Ishikawa (cell line): Measurements from ENCODE around the gene SH2D2A.

ENCODE experiments used
- CEBPB ChIP-seq: IDR thresholded peaks from 2 replicates; pipeline ENCODE4 v1.6.1; 2012
- CREB1 ChIP-seq: IDR thresholded peaks from 2 replicates; pipeline ENCODE4 v1.6.1; 2012; ENCODE audit warnings: low read depth
- EGR1 ChIP-seq: IDR thresholded peaks from 2 replicates; pipeline ENCODE4 v1.6.1; 2012
- EP300 ChIP-seq: IDR thresholded peaks from 2 replicates; pipeline ENCODE4 v1.6.1; 2012; ENCODE audit warnings: borderline replicate concordance
- FOXM1 ChIP-seq: IDR thresholded peaks from 2 replicates; pipeline ENCODE4 v1.6.1; 2012; ENCODE audit warnings: low read depth, borderline replicate concordance
- MAX ChIP-seq: IDR thresholded peaks from 2 replicates; pipeline ENCODE4 v1.6.1; 2012
- NFIC ChIP-seq: IDR thresholded peaks from 2 replicates; pipeline ENCODE4 v1.6.1; 2012
- RAD21 ChIP-seq: IDR thresholded peaks from 2 replicates; pipeline ENCODE4 v1.6.1; 2012; ENCODE audit warnings: low read depth
- REST ChIP-seq: IDR thresholded peaks from 2 replicates; pipeline ENCODE4 v1.6.1; 2012; ENCODE audit warnings: low read depth, mild to moderate bottlenecking
- TAF1 ChIP-seq: IDR thresholded peaks from 2 replicates; pipeline ENCODE4 v1.6.1; 2012; ENCODE audit warnings: low read depth, mild to moderate bottlenecking
- TCF12 ChIP-seq: IDR thresholded peaks from 2 replicates; pipeline ENCODE4 v1.6.1; 2012; ENCODE audit warnings: low read depth
- TEAD4 ChIP-seq: IDR thresholded peaks from 2 replicates; pipeline ENCODE4 v1.6.1; 2012
- YY1 ChIP-seq: IDR thresholded peaks from 2 replicates; pipeline ENCODE4 v1.6.1; 2012; ENCODE audit warnings: low read depth
- ZBTB7A ChIP-seq: IDR thresholded peaks from 2 replicates; pipeline ENCODE4 v1.6.1; 2012; ENCODE audit warnings: low read depth
- TF ChIP-seq, protein P1 (sequence below): IDR thresholded peaks from 2 replicates; pipeline ENCODE4 v1.6.1; 2012

SH2D2A gene

GRCh38 chr1:156846643-156847042, 30.0 kb upstream of the SH2D2A start:
- TF ChIP-seq TCF12 (no peak), FOXM1 (no peak), TAF1 (no peak), RAD21 (no peak), REST (no peak), MAX (no peak), EP300 (no peak), YY1 (no peak), NFIC (no peak), CEBPB (no peak), ZBTB7A (no peak), EGR1 (no peak), CREB1 (no peak), TEAD4 (no peak)
- TF ChIP-seq, protein P1, sequence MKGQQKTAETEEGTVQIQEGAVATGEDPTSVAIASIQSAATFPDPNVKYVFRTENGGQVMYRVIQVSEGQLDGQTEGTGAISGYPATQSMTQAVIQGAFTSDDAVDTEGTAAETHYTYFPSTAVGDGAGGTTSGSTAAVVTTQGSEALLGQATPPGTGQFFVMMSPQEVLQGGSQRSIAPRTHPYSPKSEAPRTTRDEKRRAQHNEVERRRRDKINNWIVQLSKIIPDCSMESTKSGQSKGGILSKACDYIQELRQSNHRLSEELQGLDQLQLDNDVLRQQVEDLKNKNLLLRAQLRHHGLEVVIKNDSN = no peak

- TF ChIP-seq TCF12 (no peak), EGR1 (no peak), FOXM1 (no peak), TAF1 (no peak), YY1 (no peak), ZBTB7A (no peak), CREB1 (no peak), EP300 (no peak), CEBPB (no peak)
Observed at GRCh38 chr1:156845953-156846545, 29.4 kb upstream of the SH2D2A start.

DNA sequence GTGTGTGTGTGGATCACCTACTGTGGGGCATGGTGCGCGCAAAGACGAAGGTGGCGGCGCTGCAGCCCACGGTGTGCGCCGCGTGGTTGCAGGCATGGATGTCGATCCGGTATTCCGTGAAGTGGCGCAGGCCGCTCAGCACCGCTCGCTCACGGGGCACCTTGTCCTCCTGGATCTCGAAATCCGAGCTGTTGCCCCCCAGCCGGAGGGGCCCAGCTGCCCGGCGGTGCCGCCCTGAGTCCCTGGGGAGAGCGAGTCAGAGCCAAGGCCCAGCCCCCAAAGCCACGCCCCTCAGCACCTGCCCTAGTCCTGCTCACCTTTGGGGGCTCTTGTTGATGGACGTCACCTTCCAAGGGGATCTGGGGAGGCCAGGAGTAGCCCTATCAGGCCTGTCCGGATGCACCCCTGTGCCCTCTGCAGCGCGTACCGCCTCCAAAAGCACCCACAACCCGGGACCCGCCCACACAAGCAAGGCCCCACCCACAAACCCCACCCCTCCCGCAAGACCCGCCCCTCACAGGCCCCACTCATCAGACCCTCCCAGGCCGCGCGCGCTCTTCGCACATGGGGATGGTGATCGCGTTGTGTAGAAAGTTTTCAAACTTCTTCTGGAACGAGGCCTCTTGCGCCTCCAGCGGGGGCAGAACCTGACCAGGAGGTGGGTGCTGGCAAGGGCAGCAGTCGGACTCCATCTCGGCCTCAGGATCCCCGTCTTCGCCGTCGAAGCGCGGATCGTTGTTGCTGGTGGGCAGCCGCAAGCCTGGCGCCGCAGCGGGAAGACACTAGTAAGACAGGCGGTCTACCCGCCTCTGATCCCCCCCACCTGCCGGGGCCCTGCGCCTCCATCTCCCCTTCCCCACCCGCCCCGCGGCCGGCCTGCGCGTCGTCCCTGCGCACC, 28.7 kb upstream of the SH2D2A start:
- TF ChIP-seq MAX = no peak
- no peak for TF ChIP-seq ZBTB7A
- TF ChIP-seq TCF12 = no peak
- TF ChIP-seq REST = no peak
- TF ChIP-seq YY1 = no peak
- TF ChIP-seq NFIC = no peak
- no peak for TF ChIP-seq EP300
- TF ChIP-seq, protein P1 = no peak
- no peak for TF ChIP-seq EGR1
- TF ChIP-seq TEAD4 = no peak
- no peak for TF ChIP-seq FOXM1
- TF ChIP-seq TAF1 = no peak
- TF ChIP-seq CEBPB = no peak

DNA sequence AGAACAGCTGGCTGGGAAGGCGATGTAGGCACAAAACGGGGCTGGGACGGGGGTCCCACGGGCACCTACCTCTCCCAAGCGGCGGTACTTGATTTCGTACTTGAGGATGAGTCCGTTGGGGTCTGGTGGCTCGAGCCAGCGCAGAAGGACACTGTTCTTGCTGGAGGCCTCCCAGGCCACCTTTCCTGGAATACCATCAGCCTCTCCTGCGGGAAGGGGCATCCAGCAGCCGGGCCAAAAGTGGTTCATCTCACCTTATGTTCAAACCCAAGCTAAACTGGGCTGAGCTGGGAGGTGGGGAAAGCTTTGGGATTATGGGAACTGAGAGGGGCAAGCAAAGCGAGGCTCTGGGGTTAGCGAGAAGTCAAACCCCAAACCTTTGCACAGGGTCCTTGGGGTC, 28.0 kb upstream of the SH2D2A start:
- TF ChIP-seq RAD21 (no peak), MAX (no peak), FOXM1 (no peak)
- TF ChIP-seq, protein P1 = no peak

GRCh38 chr1:156844102-156844501, 27.5 kb upstream of the SH2D2A start:
- TF ChIP-seq TEAD4 (no peak), RAD21 (no peak), EP300 (no peak), CREB1 (no peak), FOXM1 (no peak), YY1 (no peak), REST (no peak), TCF12 (no peak), TAF1 (no peak)
- TF ChIP-seq, protein P1 = no peak
